SKM-1 treated with dmso at 0.1 percent for 144 hours (cell line): Measurements from ENCODE around the gene GNAL.

Experiments
- DNase-seq: peaks from one replicate; lab custom pipeline; 2025; ENCODE audit not compliant: unreplicated experiment; lab: John Stamatoyannopoulos, UW

Gene GNAL

DNA sequence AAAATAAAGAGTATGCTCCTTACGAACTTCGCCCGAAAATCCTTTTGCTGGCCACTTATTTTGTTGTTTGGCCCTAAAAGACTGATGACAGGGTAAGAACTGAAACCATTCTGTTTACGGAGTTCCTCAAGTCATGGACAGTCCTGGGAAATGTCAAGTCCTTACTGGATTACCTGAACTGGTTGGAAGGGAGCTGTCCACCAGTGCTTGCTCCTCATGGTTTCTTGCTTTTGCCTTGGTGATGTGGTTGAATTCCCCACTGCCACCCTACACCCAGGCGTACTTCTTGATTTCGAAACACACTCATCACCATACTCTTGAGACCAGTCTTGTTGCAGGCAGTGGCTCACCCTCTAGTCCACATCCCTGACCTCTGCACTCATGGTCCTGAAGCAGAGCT lies 113.1 kb downstream of the GNAL start:
- no peak for DNase-seq

- DNase-seq: no peak
Measured at GRCh38 chr18:11802586-11802985, 113.5 kb downstream of the GNAL start.

DNA sequence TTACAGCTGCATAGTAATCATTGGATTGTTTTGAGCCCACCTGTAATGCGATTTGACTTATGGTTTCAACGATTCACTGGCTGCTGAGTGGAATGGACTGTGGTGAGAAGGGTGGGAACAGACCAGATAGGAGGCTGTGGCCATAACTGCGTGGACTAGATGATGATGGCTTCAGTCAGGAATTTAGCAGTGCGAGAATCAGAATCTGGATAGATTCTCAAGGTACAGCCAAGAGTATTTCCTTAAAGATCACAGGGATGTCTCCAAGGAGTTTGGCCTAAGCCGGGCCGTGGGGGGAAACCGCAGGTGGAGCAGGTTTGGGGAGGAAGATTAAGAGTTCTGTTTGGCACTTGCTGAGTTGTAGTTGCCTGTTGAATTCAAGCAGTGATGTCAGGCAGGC lies 118.2 kb downstream of the GNAL start:
- no peak for DNase-seq

- no peak for DNase-seq
Measured at GRCh38 chr18:11808001-11808855, 119.2 kb downstream of the GNAL start.

DNA sequence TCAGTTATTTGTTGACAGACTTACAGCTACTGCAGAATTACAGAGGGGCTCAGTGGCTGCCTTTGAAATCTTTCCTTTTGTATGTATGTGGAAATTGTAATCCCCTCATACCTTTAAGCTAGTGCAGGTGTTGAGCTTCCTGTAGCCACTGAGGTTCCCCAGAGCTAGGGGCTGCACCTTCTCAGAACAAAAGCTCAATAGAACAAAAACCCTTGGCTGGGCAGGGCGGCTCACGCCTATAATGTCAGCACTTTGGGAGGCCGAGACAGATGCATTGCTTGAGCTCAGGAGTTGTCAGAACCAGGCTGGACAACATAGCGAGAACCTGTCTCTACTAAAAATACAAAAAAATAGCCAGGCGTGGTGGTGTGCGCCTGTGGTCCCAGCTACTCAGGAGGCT lies 120.8 kb downstream of the GNAL start:
- no peak for DNase-seq

- DNase-seq: no peak
Measured at GRCh38 chr18:11810379-11810778, 121.3 kb downstream of the GNAL start.

DNA sequence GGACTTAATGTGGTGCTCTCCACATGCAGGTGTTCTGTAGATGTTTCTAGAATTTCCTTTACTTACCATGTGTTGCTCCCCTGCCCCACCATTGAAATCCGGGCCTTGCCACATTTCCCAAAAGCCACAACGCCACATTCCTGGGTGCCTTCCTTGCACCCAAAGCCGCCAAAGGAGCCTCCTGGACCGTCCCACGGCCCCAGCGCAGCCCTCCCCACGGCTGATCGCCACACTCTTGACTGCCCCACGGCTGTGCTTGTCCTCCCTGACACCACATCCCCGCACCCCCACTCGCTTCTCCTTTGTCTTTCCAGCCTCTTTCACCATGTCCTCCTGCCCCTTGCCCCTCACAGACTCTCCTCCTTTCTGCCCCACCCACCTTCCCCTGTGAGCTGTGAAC lies 121.9 kb downstream of the GNAL start:
- DNase-seq: no peak

DNA sequence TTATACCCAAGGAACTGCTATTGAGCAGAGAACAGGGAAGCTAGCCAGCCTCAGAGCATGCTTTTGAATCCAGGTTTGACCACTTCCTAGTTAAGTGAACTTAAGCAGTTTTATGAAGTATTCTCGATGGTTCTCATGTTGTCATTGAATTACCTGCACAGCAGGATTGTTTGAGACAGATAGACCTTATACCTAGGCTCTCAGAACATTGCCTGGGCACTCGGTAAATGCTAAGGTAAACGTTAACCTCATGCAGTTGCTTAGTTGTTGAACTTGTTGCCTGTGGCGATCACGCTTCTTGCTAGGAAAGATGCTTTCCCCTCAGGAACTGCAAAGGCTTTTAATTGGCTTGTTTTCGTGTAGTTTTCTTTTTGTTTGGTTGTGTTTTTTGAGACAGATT lies 128.2 kb downstream of the GNAL start:
- no peak for DNase-seq

DNA sequence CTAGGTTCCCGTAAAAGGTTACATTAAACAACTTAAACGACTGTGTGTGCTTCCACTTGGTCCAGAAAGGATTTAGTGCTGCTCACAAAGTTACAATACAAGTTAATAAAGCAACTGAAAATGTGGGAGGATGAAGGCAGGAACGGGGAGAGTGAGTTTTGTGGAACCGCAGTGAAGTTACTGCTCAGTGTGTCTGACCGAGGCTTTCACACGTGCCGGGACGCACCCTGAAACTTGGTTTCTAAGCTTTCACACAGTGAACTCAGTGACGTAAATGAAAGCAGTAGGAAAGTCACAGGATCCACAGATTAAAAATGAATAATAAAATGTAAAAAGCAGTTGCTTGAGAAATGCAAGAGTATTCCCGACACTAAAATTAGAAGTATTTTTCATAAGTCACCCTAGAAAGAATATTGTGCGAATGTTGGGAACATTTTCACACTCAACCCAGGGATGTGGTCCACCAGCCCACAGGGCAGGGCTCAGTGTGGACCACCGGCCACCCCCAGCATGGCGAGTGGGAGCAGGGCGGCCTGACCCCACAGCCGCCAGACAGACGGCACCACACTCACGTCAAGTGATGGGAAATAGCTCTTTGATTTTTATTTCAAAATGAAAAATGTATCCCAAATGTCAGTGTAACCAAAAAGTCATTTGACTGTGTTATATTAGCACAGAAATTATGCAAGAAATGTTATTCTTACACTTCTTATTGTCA lies 129.6 kb downstream of the GNAL start:
- DNase-seq: no peak

- no peak for DNase-seq
Measured at GRCh38 chr18:11819938-11820337, 130.9 kb downstream of the GNAL start.

GRCh38 chr18:11820697-11821096 lies 131.6 kb downstream of the GNAL start:
- no peak for DNase-seq

GRCh38 chr18:11821208-11821607 lies 132.1 kb downstream of the GNAL start:
- no peak for DNase-seq

DNA sequence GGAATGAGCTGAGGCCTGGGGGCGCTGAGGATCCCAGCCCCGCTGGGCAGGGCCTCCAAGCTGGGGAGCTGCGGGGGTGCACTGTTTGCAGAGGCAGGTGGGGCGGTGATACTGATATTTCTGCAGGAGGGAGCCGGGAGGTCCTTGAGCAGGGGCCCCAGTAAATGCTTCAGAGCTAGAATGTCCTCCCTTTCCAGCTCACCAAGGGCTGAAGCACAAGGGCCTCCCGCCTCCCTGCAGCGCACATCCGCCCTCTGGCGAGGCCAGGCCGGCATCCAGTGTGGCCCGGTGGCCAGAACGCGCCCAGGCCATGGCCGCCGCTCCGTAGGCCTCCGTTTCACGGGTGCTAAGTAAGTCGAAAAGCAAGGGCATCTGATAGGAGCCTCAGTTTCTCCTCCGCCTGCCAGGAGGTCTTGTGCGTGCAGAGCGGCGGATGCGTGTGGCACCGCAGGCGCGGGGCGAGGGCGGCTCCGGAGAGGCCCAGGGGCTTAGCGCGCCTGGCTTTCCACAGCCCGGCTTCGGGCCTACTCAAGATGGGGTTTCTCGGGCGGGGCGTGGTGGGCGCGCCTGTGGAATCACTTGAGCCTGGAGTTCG lies 132.7 kb downstream of the GNAL start:
- no peak for DNase-seq

- DNase-seq: no peak
Measured at GRCh38 chr18:11823545-11823944, 134.5 kb downstream of the GNAL start.

DNA sequence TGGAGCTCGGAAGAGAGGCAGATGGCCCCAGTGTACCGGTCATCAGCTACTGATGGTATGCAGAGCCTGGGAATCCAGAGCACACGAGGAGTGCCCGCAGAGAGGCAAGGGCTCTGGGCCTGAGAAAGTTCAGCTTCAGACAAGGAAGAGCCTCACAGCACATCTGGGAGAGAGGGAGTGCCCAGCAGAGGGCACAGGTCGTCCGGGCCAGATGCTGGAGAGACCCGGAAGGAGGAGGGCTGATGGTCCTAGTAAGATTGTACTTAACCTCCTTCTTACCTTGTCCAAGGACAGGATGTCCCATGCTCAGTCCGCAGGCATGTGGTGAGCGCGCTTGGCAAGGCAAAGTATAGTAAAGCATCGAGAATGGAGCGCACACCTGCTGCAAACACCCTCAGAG lies 137.8 kb downstream of the GNAL start:
- DNase-seq: no peak

DNA sequence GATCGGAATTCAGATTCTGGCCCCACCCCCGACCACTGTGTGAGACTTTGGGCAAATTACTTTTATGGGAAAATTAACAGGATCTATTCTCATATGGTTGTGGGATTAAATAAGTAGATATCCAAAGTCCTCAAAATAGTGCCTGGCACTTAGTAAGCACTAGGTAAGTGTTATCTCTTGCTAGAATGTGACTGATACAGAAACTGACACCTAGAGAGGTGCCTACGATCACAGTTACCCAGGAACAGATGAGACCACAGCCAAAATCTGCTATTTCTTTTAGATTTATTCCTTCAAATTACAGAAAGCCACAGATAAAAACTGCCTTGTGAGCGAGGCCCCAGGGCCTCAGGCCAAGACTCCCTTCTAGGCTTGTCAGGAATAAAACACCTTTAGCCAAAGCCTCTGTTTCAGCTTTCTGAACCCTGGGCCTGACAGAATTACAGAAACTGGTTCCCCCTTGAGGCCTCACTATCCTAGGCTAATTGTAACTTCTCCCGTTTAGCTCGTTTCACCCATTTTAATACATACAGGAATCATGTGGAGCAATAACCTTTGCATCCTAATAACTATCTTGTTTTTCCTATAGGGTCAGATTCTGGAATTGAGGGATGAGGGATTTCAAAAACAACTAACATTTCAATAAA lies 139.8 kb downstream of the GNAL start:
- no peak for DNase-seq

DNA sequence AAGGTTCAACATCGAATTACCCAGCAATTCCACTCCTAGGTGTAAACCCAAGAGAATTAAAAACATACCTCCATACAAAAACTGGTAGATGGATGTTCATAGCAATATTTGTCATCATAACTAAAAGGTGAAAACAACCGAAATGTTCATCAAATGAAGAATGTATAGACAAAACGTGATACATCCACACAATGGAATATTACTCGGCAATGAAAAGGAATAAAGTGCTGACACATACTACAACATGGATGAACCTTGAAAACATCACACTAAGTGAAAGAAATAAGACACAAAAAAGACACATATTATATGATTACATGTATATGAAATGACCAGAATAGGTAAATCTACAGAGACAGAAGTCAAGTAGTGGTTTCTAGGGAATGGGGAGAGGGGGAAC lies 141.5 kb downstream of the GNAL start:
- DNase-seq: no peak

DNA sequence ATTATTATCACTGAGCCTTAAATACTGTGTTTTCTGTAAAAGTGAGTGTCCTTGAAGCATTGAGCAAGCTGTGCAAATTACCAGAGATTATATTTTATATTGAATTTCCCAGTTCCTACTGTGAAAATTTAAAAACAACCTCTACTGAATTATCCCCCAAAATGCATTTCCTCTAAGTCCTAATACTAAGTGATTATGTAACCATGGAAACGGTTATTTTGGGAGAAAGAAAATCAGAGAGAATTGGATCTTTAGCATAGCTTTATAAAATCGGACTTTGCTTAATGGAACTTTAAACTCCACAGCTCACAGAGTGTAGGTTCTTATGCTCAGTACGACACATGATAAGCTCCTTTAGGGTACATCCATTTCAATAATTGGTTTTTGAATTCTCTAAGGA lies 142.9 kb downstream of the GNAL start:
- no peak for DNase-seq

DNA sequence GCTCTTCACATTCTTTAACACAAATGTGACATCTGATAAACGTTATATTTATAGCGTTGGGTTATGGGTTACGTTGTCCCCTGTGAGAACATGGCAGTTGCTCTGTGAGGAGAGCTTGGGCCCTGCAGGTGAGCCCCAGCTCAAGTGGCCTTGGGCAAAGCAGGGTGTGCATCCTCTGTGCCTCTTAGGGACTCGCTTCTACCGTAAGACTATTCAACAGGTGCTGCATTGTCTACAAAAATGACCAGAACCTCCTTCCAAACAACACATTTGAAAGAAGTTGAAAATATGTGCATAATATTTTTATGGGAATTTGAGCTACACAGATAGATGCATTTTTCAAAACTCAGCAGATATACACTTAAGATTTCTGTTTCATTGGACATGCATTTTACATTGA lies 145.7 kb downstream of the GNAL start:
- no peak for DNase-seq

DNA sequence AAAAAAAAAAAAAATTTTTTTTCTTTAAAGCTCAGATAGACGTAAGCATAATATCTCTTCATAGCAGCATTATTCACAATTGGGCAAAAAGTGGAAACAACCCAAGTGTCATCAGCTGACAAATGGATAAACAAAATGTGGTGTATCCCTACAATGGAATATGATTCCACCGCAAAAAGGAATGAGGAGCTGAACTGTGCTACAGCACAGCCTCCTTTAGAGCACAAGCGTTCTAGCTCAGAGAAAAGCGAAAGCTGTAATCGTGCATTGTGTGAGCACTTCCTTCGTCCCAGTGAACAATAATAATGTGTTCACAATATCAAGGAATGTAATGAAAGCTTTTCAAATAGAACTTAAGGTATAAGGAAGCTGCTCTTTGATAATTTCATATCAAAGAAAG lies 150.5 kb downstream of the GNAL start:
- DNase-seq: no peak

- DNase-seq: no peak
Measured at GRCh38 chr18:11840493-11840892, 151.4 kb downstream of the GNAL start.

DNA sequence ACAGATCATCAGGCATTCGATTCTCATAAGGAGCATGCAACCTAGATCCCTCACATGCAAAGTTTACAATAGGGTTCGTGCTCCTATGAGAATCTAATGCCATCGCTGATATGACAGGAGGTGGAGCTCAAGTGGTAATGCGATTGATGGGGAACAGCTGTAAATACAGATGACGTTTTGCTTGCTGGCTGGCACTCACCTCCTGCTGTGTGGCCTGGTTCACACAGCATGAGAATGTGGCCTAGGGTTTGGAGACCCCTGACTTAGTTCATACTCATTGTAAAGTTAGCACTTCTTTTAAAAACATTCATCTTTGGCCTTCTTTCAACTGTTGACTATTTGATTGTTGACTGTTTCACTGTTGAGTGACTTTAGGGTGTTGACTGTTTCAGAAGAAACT lies 153.5 kb downstream of the GNAL start:
- DNase-seq: no peak
